GM13976 (cell line): Measurements from ENCODE around the gene PDE4D.

Experiments used
- DNase-seq: peaks from one replicate; pipeline ENCODE4 v3.0.0; 2012; ENCODE audit warnings: low spot score
- in situ Hi-C: fragments of 300-500 bp; cut with MboI; formaldehyde crosslinking; loops from one replicate; pipeline ENCODE4 v1.12.0; 2022; ENCODE audit warnings: low sequenced_read_pairs, mixed read lengths, inconsistent platforms; ENCODE audit not compliant: unreplicated experiment
- TF ChIP-seq, protein P1 (sequence below): IDR thresholded peaks from 2 replicates; pipeline ENCODE4 v1.5.1; 2012; ENCODE audit warnings: borderline replicate concordance, mild to moderate bottlenecking; ENCODE audit not compliant: insufficient read depth; ENCODE audit errors: extremely low read depth, missing control alignments, control extremely low read depth

PDE4D gene

DNA sequence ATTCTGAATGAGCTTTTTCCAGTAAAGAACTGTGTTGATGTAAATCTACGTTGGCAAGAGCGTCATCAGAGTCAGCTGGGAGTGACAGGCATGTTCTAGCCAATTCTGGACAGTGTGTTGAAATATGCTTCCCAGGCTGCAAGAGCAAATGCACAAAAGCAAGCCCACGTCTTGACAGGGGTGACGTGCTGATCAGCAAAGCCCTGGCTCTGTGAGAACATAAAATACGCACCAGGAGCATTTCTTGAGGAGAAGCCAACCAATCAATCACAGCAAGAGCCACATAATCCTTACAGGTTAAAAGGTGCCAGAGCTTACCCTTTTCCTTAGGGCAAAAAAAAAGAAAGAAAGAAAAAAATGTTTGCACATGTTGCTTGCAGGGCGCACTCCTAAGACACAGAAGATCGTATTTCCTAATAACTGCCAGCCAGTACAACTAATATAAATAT lies 148.1 kb downstream of the PDE4D start:
- no peak for DNase-seq
- TF ChIP-seq, protein P1, sequence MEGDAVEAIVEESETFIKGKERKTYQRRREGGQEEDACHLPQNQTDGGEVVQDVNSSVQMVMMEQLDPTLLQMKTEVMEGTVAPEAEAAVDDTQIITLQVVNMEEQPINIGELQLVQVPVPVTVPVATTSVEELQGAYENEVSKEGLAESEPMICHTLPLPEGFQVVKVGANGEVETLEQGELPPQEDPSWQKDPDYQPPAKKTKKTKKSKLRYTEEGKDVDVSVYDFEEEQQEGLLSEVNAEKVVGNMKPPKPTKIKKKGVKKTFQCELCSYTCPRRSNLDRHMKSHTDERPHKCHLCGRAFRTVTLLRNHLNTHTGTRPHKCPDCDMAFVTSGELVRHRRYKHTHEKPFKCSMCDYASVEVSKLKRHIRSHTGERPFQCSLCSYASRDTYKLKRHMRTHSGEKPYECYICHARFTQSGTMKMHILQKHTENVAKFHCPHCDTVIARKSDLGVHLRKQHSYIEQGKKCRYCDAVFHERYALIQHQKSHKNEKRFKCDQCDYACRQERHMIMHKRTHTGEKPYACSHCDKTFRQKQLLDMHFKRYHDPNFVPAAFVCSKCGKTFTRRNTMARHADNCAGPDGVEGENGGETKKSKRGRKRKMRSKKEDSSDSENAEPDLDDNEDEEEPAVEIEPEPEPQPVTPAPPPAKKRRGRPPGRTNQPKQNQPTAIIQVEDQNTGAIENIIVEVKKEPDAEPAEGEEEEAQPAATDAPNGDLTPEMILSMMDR: no peak
- in situ Hi-C loops: no loop called here

GRCh38 chr5:59744531-59744992 lies 149.0 kb downstream of the PDE4D start:
- DNase-seq: no peak
- in situ Hi-C loops: no loop called here
- TF ChIP-seq, protein P1: no peak

DNA sequence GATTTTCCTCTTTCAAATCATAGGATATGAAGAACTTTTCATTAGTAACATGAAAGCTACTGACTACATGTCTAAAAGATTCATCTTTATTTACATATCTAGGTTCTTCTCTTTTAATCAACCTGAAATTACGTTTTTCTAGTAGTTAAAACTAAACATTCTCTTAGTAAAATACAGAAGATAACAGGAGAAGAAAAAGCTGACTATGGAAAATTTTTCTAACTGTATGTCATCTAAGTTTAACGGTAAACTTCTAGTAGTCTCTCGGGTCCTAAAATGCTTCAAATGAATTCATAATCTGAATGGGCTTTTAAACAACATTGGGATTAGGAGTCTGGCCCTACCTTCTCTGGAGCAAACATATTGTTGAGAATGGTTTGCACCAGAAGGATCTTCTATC lies 151.9 kb downstream of the PDE4D start:
- no peak for DNase-seq
- TF ChIP-seq, protein P1: no peak

GRCh38 chr5:59738024-59738423 lies 155.5 kb downstream of the PDE4D start:
- in situ Hi-C loops: no loop called here
- TF ChIP-seq, protein P1: no peak

More for the DNA sequence above, 151.9 kb downstream of the PDE4D start:
- in situ Hi-C loops: no loop called here

GRCh38 chr5:59732806-59733205 lies 160.7 kb downstream of the PDE4D start:
- in situ Hi-C loops: no loop called here
- TF ChIP-seq, protein P1: no peak
- DNase-seq: no peak

More at GRCh38 chr5:59738024-59738423, 155.5 kb downstream of the PDE4D start:
- DNase-seq: no peak

GRCh38 chr5:59732301-59732700 lies 161.2 kb downstream of the PDE4D start:
- TF ChIP-seq, protein P1: no peak
- no peak for DNase-seq
- in situ Hi-C loops: no loop called here

DNA sequence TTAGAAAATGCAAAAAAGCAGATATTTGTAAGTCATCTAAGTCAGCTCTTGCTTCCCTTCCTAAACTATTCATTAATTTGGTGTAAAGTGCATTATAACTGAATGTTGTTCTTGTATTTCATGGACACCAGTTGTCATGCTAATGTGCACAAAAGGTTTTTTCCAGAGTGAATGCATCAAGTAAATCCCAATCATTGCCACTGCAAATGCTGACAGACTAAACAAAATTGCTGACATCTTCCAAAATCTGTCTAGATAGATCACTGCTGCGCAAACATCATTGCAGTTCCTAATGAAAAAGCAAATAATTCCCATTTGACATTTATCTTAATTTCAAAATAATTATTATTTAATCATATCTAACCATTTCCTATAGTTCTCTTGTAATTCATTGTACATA lies 161.7 kb downstream of the PDE4D start:
- in situ Hi-C loops: no loop called here
- TF ChIP-seq, protein P1: no peak
- no peak for DNase-seq
